GM12891 (cell line): ENCODE data around the gene RNF220.

Experiments
- POLR2A ChIP-seq: IDR thresholded peaks from 2 replicates; pipeline ENCODE4 v1.6.1; 2011; ENCODE audit warnings: low read depth, low read length, control low read depth
- POLR2AphosphoS5 ChIP-seq: IDR thresholded peaks from 2 replicates; pipeline ENCODE4 v1.6.1; 2011; ENCODE audit warnings: low read depth, low read length, control low read depth

- no peak for TF ChIP-seq POLR2A
- no peak for TF ChIP-seq POLR2AphosphoS5
Measured at GRCh38 chr1:44412601-44413000, 7.5 kb downstream of the RNF220 start.
